HG02763 (cell line): ENCODE results near the gene TMEM150A.
A peak's percentile ranks its signal among the peaks of the same experiment; 100 is the strongest.
"Not testable (repeated sequence)": the region's sequence is repeated elsewhere in the genome, so short reads cannot be mapped to it uniquely, and the experiment has no call there.

ENCODE experiments used
- ATAC-seq: cut with Tn5 transposase; IDR thresholded peaks from one replicate; pipeline ENCODE4 v1.9.1; 2021; ENCODE audit warnings: mild to moderate bottlenecking, moderate library complexity; ENCODE audit not compliant: unreplicated experiment

The TMEM150A gene

GRCh38 chr2:85595301-85596025 is 7.0 kb downstream of the TMEM150A start, which contains the start of gene RNF181:
TSS of gene RNF181 (plus strand) at chr2:85595745. CDS start at chr2:85595764, 19 bp downstream.
- peak; percentile 98 for ATAC-seq

DNA sequence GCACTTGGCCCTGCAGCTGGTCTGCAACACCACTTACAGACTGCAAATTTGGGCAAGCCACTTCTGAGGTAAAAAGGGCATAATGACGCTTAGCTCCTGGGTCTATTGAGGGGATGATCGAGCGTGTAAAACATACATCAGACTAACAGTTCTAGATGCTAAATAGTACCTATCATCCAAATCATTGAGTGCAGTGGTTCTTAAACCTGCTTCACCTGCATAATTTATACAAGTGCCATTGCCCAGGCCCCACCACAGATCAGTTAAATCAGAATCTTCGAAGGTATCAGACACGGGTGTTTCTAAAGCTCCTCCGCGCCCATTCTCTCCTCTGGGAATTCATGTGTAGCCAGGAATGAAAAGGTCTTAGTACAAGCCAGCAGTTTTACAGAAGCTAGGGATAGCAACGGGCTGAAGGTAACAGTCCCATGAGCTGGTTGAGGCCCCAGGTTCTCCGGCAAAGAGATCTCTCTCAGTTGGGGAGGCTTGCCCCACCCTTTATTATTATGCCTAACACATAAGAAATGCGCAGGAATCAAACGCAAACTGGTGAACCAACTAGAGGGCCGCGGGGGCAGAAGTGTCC is 7.7 kb downstream of the TMEM150A start:
- ATAC-seq = no peak

- no peak for ATAC-seq
Measured at GRCh38 chr2:85593023-85593422, 9.5 kb downstream of the TMEM150A start.

- ATAC-seq = not testable (repeated sequence)
Measured at GRCh38 chr2:85592299-85592698, 10.2 kb downstream of the TMEM150A start.

- ATAC-seq = no peak
Measured at GRCh38 chr2:85591563-85591962, 10.9 kb downstream of the TMEM150A start.

GRCh38 chr2:85590950-85591349 is 11.5 kb downstream of the TMEM150A start:
- ATAC-seq = no peak

DNA sequence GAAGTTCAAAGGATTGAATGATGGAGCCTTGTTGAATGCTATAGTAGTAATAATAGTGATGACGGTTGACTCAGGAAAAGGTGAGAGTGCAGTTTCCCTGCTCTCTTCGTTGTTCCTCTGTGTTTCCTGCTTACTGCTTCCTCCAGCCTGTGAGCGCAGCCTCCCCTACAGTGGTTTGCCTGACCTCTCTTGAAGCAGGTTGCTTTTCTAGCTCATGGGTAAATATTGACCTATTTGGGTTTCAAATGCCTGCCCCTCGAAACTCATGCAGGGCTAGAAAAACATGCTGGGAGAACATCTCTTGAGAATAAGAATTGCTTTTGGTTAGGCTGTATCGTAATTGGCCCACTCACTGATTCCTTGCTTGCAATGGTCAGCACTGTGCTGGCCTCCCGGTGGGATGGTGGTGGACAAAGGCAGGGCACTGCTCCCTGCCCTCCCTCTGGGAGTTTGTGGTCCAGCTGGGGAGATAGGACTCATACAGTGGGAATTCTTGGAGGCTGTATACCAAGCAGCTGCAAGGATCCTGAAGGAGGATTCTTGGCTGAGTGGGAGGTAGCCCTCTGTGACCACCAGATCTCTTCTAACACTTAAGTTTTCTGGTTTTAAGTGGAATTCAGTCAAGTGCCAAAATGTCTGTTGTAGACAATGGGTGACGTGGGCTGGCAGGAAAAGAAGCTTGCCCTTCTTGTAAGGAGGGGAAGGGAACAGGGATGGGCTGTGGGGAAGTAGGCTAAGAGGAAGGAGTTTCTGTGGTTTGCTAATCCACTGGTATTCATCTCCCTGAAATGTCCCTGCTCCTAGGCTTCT is 12.3 kb downstream of the TMEM150A start:
- ATAC-seq = no peak

DNA sequence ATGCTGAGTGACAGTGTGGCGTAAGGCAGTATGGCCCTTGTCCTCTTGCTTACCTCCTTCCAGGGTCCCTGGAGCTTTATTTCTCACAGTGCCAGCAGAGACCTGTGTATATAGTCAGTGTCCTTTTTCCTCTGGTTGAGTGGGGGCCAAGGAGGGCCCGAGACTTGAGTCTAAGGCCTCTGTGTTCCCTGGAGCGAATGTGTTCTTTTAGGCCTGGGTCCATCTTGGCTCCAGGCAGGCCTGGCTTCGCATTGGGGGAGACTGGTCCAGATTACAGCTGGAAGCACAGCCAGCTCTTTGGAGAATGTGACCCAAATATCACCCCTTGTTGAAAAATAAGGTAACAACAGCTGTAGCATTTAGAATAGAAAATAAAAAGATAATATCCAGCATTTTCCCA is 13.3 kb downstream of the TMEM150A start:
- no peak for ATAC-seq

- ATAC-seq = no peak
Measured at GRCh38 chr2:85588645-85589044, 13.9 kb downstream of the TMEM150A start.

GRCh38 chr2:85588236-85588635 is 14.3 kb downstream of the TMEM150A start:
- no peak for ATAC-seq

DNA sequence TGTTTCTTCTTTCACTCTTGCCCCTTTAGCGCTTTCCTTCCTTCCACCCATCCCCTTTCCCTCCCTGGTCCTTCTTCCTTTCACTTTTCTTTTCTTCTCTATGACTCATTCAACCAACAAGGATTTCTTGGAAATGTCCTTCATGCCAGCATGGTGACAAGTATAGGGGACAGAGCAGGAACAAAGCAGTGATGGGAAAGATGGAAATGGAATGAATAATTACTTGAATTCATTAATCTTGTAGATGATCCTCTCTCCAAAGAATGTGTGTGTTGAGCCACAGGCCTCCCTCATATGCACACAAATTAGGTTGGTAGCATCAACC is 16.8 kb downstream of the TMEM150A start:
- ATAC-seq = no peak

- no peak for ATAC-seq
Measured at GRCh38 chr2:85584857-85585780, 17.4 kb downstream of the TMEM150A start.

GRCh38 chr2:85584354-85584856 is 18.1 kb downstream of the TMEM150A start, which contains the start of gene VAMP5:
TSS of gene VAMP5 (plus strand) at chr2:85584431. CDS start at chr2:85584491, 60 bp downstream.
- peak; percentile 57 for ATAC-seq

- peak; percentile 15 for ATAC-seq
Measured at GRCh38 chr2:85583667-85584353, 18.7 kb downstream of the TMEM150A start.

DNA sequence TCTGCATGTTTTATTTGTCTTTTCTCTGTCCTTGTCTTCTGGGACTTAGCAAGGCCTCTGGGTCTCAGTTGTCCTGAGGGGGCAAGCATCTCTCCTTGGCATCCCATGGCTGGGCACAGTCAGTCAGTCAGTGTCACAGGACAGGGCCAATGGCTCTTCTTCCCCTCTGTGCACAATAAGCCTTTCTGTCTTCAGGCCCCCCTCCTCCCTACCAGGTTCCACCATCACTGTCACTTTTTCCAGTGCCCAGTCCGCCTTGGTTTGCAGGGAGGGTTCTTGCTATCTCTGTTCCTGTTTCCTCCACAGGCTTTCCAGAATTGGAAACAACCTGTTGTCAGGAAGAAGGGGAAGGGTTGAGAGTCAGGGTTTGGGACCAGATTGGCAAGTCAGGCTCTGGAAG is 20.0 kb downstream of the TMEM150A start:
- ATAC-seq = no peak

DNA sequence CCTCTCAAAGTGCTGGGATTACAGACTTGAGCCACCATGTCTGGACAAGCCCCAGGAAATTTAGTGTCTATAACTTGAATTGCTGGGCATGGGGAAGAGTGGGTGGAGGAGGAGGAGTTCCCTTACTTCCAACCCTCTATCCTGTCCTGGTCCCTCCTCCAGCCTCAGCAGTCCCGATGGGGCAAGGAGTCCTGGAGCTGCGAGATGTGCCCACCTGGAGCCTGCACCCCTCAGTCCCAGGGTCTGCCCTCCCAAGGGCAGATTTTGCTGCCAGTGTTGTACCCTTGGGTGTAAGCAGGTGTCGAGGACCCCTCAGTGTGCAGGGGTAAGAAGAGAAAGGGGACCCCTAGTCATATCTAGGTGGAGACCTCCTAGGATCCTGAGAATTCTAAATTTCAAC is 22.3 kb downstream of the TMEM150A start:
- no peak for ATAC-seq

DNA sequence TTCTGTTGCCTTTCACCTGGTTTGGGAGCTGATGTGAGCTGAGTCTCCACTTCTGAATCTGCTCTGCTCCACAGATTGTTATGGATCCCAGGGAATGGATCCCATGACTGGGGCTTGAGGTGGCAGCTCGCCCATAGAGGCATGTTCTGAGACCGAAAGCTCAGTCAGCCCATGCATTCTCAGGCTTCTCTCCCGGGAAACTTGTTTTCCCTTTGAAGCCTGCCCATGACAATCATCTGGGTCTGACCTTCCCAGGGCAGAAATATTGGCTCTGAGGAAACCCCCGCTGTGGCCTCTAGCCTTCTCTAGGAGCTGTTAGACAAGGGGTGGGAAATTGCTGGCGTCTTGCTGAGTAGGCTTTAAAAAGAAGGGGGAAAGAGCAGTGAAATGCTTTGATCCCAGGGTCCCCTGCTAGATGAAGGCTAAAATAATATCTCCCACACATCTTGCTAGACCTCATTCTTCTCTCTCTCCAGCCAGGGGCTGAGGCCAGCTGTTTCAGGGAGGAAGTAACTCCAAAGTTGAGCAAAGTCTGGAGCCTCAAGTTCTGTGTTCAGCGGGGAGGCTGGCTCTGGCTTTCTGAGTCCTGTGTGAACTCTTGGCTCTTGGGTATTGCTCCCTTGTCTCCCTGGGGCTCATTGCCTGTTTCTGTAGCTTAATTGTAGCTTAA is 23.1 kb downstream of the TMEM150A start:
- no peak for ATAC-seq

- ATAC-seq = no peak
Measured at GRCh38 chr2:85578243-85579180, 24.0 kb downstream of the TMEM150A start.
